ENCODE data around the gene OGA.

DNA sequence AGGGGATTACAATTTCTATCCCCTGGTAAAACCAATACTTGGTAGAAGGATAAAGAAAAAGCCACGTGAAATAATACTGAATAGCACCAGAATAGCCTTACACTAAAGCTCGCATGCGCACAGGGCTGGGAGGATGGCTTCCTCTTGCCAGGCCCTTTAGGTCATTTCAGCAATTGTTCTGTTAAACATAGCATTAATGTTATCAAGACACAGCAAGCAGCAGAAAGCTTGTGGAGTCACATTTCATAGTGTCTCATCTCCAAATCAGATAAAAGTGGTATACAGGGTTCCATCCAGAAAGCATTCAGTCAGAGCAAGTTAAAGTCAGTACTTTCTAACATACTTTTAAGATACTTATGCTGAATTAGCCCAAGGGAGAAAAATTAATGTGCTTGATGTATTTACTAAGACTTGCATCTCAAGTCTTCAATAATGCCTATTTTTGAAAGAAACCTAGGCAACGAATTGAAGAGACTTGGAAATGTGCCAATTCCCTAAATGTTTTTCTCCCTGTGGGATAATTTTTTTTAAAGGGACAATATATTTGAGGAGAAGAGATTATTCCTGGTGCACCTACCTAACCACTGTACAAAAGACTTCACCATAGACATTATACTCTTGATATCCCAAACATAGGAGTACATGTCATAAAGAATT is 20.7 kb downstream of the OGA start:
- TF ChIP-seq, protein P1, sequence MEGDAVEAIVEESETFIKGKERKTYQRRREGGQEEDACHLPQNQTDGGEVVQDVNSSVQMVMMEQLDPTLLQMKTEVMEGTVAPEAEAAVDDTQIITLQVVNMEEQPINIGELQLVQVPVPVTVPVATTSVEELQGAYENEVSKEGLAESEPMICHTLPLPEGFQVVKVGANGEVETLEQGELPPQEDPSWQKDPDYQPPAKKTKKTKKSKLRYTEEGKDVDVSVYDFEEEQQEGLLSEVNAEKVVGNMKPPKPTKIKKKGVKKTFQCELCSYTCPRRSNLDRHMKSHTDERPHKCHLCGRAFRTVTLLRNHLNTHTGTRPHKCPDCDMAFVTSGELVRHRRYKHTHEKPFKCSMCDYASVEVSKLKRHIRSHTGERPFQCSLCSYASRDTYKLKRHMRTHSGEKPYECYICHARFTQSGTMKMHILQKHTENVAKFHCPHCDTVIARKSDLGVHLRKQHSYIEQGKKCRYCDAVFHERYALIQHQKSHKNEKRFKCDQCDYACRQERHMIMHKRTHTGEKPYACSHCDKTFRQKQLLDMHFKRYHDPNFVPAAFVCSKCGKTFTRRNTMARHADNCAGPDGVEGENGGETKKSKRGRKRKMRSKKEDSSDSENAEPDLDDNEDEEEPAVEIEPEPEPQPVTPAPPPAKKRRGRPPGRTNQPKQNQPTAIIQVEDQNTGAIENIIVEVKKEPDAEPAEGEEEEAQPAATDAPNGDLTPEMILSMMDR (IDR thresholded peaks at IDR 0.05; ENCODE audit: poor library complexity): no peak
- TF ChIP-seq EZH2 (IDR thresholded peaks at IDR 0.05; ENCODE audit: borderline replicate concordance): no peak
